WI38 (cell line): ENCODE data around the gene SPRTN.

ENCODE experiments used
- H3K4me3 ChIP-seq: 2 replicates; pipeline ENCODE4 v1.5.1; 2011; ENCODE audit warnings: low read depth, mild to moderate bottlenecking, control low read depth, low read length
- CTCF ChIP-seq: IDR thresholded peaks from 2 replicates; pipeline ENCODE4 v1.5.1; 2012; ENCODE audit warnings: low read depth, mild to moderate bottlenecking, control low read depth, low read length

The SPRTN gene

GRCh38 chr1:231315887-231316286 lies 22.2 kb upstream of the SPRTN start:
- H3K4me3 ChIP-seq, result no peak overlapping the region
- peak; percentile 61 for TF ChIP-seq CTCF

- TF ChIP-seq CTCF, result no peak
Observed at GRCh38 chr1:231317306-231318014, 20.6 kb upstream of the SPRTN start.

GRCh38 chr1:231318015-231318355 lies 20.1 kb upstream of the SPRTN start:
- H3K4me3 ChIP-seq, result no peak overlapping the region
- TF ChIP-seq CTCF, result no peak

More at GRCh38 chr1:231317306-231318014, 20.6 kb upstream of the SPRTN start:
- H3K4me3 ChIP-seq, result no peak overlapping the region

GRCh38 chr1:231318568-231318967 lies 19.5 kb upstream of the SPRTN start:
- TF ChIP-seq CTCF, result no peak
- H3K4me3 ChIP-seq, result no peak overlapping the region

- H3K4me3 ChIP-seq, result no peak overlapping the region
- TF ChIP-seq CTCF, result no peak
Observed at GRCh38 chr1:231319080-231319479, 19.0 kb upstream of the SPRTN start.

GRCh38 chr1:231322880-231323530 lies 15.1 kb upstream of the SPRTN start:
- no peak for TF ChIP-seq CTCF
- H3K4me3 ChIP-seq, result no peak overlapping the region

GRCh38 chr1:231324660-231325059 lies 13.4 kb upstream of the SPRTN start:
- H3K4me3 ChIP-seq, result no peak overlapping the region
- no peak for TF ChIP-seq CTCF
